Measurements from ENCODE around the gene COL17A1.

GRCh38 chr10:104080762-104081161 lies 4.9 kb downstream of the COL17A1 start:
- TF ChIP-seq, protein P1, sequence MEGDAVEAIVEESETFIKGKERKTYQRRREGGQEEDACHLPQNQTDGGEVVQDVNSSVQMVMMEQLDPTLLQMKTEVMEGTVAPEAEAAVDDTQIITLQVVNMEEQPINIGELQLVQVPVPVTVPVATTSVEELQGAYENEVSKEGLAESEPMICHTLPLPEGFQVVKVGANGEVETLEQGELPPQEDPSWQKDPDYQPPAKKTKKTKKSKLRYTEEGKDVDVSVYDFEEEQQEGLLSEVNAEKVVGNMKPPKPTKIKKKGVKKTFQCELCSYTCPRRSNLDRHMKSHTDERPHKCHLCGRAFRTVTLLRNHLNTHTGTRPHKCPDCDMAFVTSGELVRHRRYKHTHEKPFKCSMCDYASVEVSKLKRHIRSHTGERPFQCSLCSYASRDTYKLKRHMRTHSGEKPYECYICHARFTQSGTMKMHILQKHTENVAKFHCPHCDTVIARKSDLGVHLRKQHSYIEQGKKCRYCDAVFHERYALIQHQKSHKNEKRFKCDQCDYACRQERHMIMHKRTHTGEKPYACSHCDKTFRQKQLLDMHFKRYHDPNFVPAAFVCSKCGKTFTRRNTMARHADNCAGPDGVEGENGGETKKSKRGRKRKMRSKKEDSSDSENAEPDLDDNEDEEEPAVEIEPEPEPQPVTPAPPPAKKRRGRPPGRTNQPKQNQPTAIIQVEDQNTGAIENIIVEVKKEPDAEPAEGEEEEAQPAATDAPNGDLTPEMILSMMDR (IDR thresholded peaks at IDR 0.05): peak; percentile 33 to 58 (median 49)
- TF ChIP-seq EP300 (IDR thresholded peaks at IDR 0.05; ENCODE audit: low read depth) (no peak), POLR2A (IDR thresholded peaks at IDR 0.05) (no peak), POLR2AphosphoS5 (IDR thresholded peaks at IDR 0.05) (no peak)

All from transverse colon (tissue), 4 donors.